ENCODE data around the gene ZRANB1. TPM values are rescaled to one million over a fixed set of nuclear protein-coding genes. Genes with fewer than 3 reads are reported as not detected.

The ZRANB1 gene
- total and polyA plus RNA-seq, 2 experiments from 2014 or later: 4.2 to 26.7 TPM

GRCh38 chr10:125014086-125014830 is 72.3 kb downstream of the ZRANB1 start:
- Mint-ChIP-seq H3K36me3 (ENCODE audit: low read depth) (peaks cover 66% of the 10 kb centered on the region), H3K27me3 (ENCODE audit: insufficient read depth, low read depth, poor library complexity) (peaks cover 39% of the 10 kb centered on the region), H3K27ac (no peak overlapping the region; the same call in 1 of the 2 replicates), H3K9me3 (peaks cover under 1% of the 10 kb centered on the region; the same call in 1 of the 3 replicates), H3K4me3 (no peak overlapping the region), H3K4me1 (peaks cover 65% of the 10 kb centered on the region)
- H3K4me3 ChIP-seq: no peak overlapping the region
- H3F3A ChIP-seq (replicated peaks; ENCODE audit: low read depth): peaks cover 3% of the 10 kb centered on the region
- H3K79me2 ChIP-seq (replicated peaks; ENCODE audit: insufficient read depth): peaks cover 100% of the 10 kb centered on the region
- TF ChIP-seq, protein P1, sequence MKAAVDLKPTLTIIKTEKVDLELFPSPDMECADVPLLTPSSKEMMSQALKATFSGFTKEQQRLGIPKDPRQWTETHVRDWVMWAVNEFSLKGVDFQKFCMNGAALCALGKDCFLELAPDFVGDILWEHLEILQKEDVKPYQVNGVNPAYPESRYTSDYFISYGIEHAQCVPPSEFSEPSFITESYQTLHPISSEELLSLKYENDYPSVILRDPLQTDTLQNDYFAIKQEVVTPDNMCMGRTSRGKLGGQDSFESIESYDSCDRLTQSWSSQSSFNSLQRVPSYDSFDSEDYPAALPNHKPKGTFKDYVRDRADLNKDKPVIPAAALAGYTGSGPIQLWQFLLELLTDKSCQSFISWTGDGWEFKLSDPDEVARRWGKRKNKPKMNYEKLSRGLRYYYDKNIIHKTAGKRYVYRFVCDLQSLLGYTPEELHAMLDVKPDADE (IDR thresholded peaks at IDR 0.05): no peak
- TF ChIP-seq EZH2phosphoT487 (IDR thresholded peaks at IDR 0.05; ENCODE audit: unreplicated experiment) (no peak), STAT1 (IDR thresholded peaks at IDR 0.05; ENCODE audit: unreplicated experiment) (no peak), ZNF331 (CRISPR knock-in tag; IDR thresholded peaks at IDR 0.05; ENCODE audit: low read depth) (no peak), CREB1 (CRISPR knock-in tag; IDR thresholded peaks at IDR 0.05; ENCODE audit: low read depth) (no peak), EZH2 (IDR thresholded peaks at IDR 0.05; ENCODE audit: low read depth, unreplicated experiment) (no peak), CTCF (conservative IDR thresholded peaks at IDR 0.05; ENCODE audit: low read depth in 2 of 2) (no peak), NANOG (IDR thresholded peaks at IDR 0.05; ENCODE audit: borderline replicate concordance) (no peak), ZNF114 (CRISPR knock-in tag; IDR thresholded peaks at IDR 0.05) (no peak), REST (IDR thresholded peaks at IDR 0.05; ENCODE audit: unreplicated experiment) (no peak), JUNB (IDR thresholded peaks at IDR 0.05; ENCODE audit: unreplicated experiment) (no peak), POLR2AphosphoS5 (IDR thresholded peaks at IDR 0.05; ENCODE audit: low read depth) (no peak)
- TF ChIP-seq, protein P2, sequence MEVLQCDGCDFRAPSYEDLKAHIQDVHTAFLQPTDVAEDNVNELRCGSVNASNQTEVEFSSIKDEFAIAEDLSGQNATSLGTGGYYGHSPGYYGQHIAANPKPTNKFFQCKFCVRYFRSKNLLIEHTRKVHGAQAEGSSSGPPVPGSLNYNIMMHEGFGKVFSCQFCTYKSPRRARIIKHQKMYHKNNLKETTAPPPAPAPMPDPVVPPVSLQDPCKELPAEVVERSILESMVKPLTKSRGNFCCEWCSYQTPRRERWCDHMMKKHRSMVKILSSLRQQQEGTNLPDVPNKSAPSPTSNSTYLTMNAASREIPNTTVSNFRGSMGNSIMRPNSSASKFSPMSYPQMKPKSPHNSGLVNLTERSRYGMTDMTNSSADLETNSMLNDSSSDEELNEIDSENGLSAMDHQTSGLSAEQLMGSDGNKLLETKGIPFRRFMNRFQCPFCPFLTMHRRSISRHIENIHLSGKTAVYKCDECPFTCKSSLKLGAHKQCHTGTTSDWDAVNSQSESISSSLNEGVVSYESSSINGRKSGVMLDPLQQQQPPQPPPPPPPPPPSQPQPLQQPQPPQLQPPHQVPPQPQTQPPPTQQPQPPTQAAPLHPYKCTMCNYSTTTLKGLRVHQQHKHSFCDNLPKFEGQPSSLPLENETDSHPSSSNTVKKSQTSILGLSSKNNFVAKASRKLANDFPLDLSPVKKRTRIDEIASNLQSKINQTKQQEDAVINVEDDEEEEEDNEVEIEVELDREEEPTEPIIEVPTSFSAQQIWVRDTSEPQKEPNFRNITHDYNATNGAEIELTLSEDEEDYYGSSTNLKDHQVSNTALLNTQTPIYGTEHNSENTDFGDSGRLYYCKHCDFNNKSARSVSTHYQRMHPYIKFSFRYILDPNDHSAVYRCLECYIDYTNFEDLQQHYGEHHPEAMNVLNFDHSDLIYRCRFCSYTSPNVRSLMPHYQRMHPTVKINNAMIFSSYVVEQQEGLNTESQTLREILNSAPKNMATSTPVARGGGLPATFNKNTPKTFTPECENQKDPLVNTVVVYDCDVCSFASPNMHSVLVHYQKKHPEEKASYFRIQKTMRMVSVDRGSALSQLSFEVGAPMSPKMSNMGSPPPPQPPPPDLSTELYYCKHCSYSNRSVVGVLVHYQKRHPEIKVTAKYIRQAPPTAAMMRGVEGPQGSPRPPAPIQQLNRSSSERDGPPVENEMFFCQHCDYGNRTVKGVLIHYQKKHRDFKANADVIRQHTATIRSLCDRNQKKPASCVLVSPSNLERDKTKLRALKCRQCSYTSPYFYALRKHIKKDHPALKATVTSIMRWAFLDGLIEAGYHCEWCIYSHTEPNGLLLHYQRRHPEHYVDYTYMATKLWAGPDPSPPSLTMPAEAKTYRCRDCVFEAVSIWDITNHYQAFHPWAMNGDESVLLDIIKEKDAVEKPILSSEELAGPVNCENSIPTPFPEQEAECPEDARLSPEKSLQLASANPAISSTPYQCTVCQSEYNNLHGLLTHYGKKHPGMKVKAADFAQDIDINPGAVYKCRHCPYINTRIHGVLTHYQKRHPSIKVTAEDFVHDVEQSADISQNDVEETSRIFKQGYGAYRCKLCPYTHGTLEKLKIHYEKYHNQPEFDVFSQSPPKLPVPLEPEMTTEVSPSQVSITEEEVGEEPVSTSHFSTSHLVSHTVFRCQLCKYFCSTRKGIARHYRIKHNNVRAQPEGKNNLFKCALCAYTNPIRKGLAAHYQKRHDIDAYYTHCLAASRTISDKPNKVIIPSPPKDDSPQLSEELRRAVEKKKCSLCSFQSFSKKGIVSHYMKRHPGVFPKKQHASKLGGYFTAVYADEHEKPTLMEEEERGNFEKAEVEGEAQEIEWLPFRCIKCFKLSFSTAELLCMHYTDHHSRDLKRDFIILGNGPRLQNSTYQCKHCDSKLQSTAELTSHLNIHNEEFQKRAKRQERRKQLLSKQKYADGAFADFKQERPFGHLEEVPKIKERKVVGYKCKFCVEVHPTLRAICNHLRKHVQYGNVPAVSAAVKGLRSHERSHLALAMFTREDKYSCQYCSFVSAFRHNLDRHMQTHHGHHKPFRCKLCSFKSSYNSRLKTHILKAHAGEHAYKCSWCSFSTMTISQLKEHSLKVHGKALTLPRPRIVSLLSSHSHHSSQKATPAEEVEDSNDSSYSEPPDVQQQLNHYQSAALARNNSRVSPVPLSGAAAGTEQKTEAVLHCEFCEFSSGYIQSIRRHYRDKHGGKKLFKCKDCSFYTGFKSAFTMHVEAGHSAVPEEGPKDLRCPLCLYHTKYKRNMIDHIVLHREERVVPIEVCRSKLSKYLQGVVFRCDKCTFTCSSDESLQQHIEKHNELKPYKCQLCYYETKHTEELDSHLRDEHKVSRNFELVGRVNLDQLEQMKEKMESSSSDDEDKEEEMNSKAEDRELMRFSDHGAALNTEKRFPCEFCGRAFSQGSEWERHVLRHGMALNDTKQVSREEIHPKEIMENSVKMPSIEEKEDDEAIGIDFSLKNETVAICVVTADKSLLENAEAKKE (CRISPR knock-in tag; IDR thresholded peaks at IDR 0.05): no peak
- no peaks in the 10 kb centered on the region for H3K9me2 ChIP-seq (ENCODE audit: insufficient read depth)
- ATAC-seq (no peak), DNase-seq (ENCODE audit: low spot score) (no peak)
- H2AFZ ChIP-seq: no peak overlapping the region
- no peak overlapping the region; the same call in 1 of the 2 replicates for H3K27ac ChIP-seq (ENCODE audit: low read depth)
- H3K4me1 ChIP-seq (ENCODE audit: insufficient read depth): peaks cover 37% of the 10 kb centered on the region
- H3K4me2 ChIP-seq: no peak overlapping the region
- no peaks in the 10 kb centered on the region for H3K27me3 ChIP-seq (ENCODE audit: insufficient read depth)
- H4K20me1 ChIP-seq (replicated peaks; ENCODE audit: insufficient read depth): peaks cover 82% of the 10 kb centered on the region
- H3K36me3 ChIP-seq (ENCODE audit: insufficient read depth): no peaks in the 10 kb centered on the region; the same call in 1 of the 2 replicates
